Fibroblast of the aortic adventitia (primary cell): ENCODE data around the gene RSPH1. TPM values are rescaled to one million over a fixed set of nuclear protein-coding genes. Genes with fewer than 3 reads are reported as not detected.

Source experiments
- DNase-seq: peaks from one replicate; pipeline ENCODE4 v3.0.0-alpha.2; 2010; ENCODE audit warnings: low read depth
- H3K4me3 ChIP-seq: 2 replicates; pipeline ENCODE4 v1.5.1; 2011; ENCODE audit warnings: low read depth, mild to moderate bottlenecking, control low read depth, low read length, moderate library complexity
- total RNA-seq: library from RNA; depleted of rRNA; stranded (reverse); fragments of >200 nt; gene quantifications from 2 replicates; pipeline ENCODE4 v1.2.3, GENCODE V29; 2012; ENCODE audit warnings: low replicate concordance
- TF ChIP-seq, protein P1 (sequence below): IDR thresholded peaks from 2 replicates; pipeline ENCODE4 v1.5.1; 2011; ENCODE audit warnings: mild to moderate bottlenecking, low read length, control low read depth, inconsistent platforms; ENCODE audit not compliant: insufficient read depth

RSPH1 gene
- total RNA-seq, 1 donor = not detected

GRCh38 chr21:42499444-42500112 is 3.6 kb upstream of the RSPH1 start:
- DNase-seq = no peak
- TF ChIP-seq, protein P1, sequence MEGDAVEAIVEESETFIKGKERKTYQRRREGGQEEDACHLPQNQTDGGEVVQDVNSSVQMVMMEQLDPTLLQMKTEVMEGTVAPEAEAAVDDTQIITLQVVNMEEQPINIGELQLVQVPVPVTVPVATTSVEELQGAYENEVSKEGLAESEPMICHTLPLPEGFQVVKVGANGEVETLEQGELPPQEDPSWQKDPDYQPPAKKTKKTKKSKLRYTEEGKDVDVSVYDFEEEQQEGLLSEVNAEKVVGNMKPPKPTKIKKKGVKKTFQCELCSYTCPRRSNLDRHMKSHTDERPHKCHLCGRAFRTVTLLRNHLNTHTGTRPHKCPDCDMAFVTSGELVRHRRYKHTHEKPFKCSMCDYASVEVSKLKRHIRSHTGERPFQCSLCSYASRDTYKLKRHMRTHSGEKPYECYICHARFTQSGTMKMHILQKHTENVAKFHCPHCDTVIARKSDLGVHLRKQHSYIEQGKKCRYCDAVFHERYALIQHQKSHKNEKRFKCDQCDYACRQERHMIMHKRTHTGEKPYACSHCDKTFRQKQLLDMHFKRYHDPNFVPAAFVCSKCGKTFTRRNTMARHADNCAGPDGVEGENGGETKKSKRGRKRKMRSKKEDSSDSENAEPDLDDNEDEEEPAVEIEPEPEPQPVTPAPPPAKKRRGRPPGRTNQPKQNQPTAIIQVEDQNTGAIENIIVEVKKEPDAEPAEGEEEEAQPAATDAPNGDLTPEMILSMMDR = no peak
- H3K4me3 ChIP-seq = no peak overlapping the region

GRCh38 chr21:42498012-42498411 is 2.0 kb upstream of the RSPH1 start:
- no peak for DNase-seq
- TF ChIP-seq, protein P1 = no peak
- H3K4me3 ChIP-seq = no peak overlapping the region

GRCh38 chr21:42496839-42497202 is 797 bp upstream of the RSPH1 start:
- peak overlapping the region; percentile 72 for H3K4me3 ChIP-seq
- TF ChIP-seq, protein P1 = no peak
- peak; percentile 5 for DNase-seq

DNA sequence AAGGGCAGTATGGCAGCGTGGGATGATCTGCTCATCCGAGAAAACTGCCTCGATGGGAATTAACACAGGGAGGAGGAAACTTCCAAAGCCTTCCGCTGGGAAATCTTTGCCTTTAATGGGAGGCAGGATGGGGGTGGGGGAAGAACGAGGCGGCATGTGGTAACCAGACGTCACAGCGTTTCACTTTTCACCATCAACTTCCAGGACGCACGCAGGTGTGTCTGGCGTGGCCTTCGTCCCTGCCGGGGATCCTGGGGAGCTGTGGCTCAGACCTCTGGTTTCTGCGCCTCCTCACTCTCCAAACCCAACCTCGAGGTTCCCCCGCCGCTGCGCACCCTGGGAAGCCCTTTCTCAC is 282 bp downstream of the RSPH1 start:
- no peak for DNase-seq
- TF ChIP-seq, protein P1 = no peak
- H3K4me3 ChIP-seq = peak overlapping the region; percentile 79

GRCh38 chr21:42495027-42495426 is 997 bp downstream of the RSPH1 start:
- TF ChIP-seq, protein P1 = no peak
- H3K4me3 ChIP-seq = no peak overlapping the region
- DNase-seq = no peak

GRCh38 chr21:42493109-42494060 is 2.6 kb downstream of the RSPH1 start:
- H3K4me3 ChIP-seq = no peak overlapping the region
- TF ChIP-seq, protein P1 = no peak
- no peak for DNase-seq
